Measurements from ENCODE around the gene ITK. TPM values are rescaled to one million over a fixed set of nuclear protein-coding genes. Genes with fewer than 3 reads are reported as not detected.
"Not testable (repeated sequence)": the region's sequence is repeated elsewhere in the genome, so short reads cannot be mapped to it uniquely, and the experiment has no call there.

Gene ITK
- total RNA-seq, 3 donors from 2014 or later = 227 to 260 (median 249) TPM

DNA sequence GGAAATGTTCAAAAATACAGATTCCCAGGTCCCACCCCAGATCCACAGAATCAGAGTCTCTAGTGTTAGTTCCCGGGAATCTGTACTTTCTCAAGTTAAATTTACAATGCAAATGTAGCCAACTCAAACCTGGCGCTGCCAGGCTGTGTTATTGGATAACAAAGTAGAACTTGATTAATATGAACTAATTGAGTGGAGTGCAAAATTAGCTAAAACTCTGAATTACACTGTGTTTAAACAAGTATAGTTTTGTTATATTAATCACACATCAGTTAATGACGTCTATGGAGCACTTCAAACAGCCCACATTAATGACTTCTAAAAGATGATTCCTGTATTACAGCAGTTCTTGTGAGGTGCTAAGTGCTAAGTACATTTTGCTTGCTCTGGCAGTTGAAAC, 52.9 kb downstream of the ITK start:
- peak; percentile 85 to 86 for ATAC-seq
- H3K4me3 Mint-ChIP-seq = no peak overlapping the region
- no peaks in the 10 kb centered on the region for H3K27me3 Mint-ChIP-seq (ENCODE audit: low read depth)
- H3K9me3 Mint-ChIP-seq = no peaks in the 10 kb centered on the region
- peaks cover 52% of the 10 kb centered on the region for H3K36me3 Mint-ChIP-seq (ENCODE audit: insufficient read depth)
- H3K4me1 Mint-ChIP-seq (ENCODE audit: low read depth) = peaks cover 62% of the 10 kb centered on the region
- DNase-seq = no peak

DNA sequence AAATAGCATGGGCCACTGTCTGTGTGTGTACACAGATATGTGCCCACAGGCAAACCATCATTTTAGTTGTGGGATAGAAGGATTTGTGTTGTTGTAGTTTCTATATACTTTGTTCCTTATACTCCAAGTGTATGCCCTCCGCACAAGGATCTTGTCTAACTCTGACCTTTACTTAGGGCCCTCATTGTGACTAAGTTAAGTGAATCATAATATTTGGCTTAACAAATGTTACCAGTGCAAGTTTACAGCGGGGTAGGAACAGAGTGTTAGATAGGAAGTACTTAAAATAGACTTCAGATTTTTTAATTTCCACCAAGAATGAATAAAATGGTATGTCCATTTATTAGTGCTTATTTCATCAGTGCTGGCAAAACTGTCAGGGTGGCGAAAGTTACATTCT, 55.8 kb downstream of the ITK start:
- Mint-ChIP-seq H3K4me3 (no peak overlapping the region), H3K36me3 (ENCODE audit: insufficient read depth) (peaks cover 70% of the 10 kb centered on the region), H3K4me1 (ENCODE audit: low read depth) (peaks cover 55% of the 10 kb centered on the region), H3K27me3 (ENCODE audit: low read depth) (no peaks in the 10 kb centered on the region), H3K9me3 (no peaks in the 10 kb centered on the region)
- ATAC-seq (no peak), DNase-seq (no peak)

DNA sequence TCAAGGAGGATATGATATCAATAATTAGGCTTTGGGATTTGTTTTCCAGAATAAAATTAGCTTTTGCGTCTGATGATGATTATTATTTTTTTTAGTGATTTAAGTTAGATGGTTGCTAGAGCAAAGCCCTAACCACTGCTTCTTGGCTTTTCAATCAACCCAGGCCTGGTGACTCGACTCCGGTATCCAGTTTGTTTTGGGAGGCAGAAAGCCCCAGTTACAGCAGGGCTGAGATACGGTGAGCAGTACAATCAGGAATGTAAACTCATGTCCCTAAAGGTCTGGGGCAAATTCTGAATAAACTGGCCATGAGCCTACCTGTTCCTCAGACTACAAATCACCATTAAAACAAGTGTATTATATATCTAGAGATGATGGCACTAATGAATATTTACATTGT, 60.8 kb downstream of the ITK start:
- H3K27me3 Mint-ChIP-seq (ENCODE audit: low read depth) = no peaks in the 10 kb centered on the region
- H3K9me3 Mint-ChIP-seq = no peaks in the 10 kb centered on the region
- H3K4me1 Mint-ChIP-seq (ENCODE audit: low read depth) = peaks cover 49% of the 10 kb centered on the region
- no peak overlapping the region for H3K4me3 Mint-ChIP-seq
- DNase-seq = no peak
- no peak for ATAC-seq
- H3K36me3 Mint-ChIP-seq (ENCODE audit: insufficient read depth) = peaks cover 76% of the 10 kb centered on the region

DNA sequence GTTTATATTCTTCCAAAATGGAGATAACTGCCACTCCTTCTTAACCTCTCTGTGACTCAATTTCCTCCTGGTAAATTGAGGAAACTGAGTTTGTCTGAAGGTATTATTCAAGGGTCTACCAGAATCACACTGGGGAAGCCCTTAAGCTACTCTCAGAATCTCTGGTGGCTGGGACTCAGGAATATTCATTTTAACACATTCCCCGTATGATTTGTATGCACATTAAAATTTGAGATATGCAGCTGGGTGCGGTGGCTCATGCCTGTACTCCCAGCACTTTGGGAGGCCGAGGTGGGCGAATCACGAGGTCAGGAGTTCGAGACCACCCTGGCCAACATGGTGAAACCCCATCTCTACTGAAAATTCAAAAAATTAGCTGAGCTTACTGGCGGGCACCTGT, 64.1 kb downstream of the ITK start:
- Mint-ChIP-seq H3K36me3 (ENCODE audit: insufficient read depth) (peaks cover 82% of the 10 kb centered on the region), H3K4me1 (ENCODE audit: low read depth) (peaks cover 70% of the 10 kb centered on the region)
- ATAC-seq; H3K4me3 Mint-ChIP-seq; DNase-seq; H3K9me3 Mint-ChIP-seq; H3K27me3 Mint-ChIP-seq (ENCODE audit: low read depth): not testable (repeated sequence)

DNA sequence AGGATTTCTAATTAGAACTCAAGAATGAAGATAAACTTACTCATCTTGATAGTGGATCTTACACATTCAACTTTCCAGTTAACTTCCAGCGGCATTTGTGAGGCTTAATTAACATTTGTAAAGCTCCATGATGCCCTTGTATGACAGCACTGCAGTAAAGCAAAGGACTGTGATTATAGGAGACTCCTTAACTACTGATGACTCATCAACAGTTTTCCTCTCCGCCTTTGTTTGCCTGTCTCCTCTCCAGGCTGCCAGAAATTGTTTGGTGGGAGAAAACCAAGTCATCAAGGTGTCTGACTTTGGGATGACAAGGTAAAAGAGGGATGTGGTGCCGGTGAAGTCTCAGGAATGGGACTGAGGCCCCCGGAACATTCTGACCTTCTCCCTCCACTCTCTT, 64.8 kb downstream of the ITK start:
- H3K4me3 Mint-ChIP-seq = no peak overlapping the region
- peaks cover 79% of the 10 kb centered on the region for H3K36me3 Mint-ChIP-seq (ENCODE audit: insufficient read depth)
- ATAC-seq (no peak), DNase-seq (no peak)
- no peaks in the 10 kb centered on the region for H3K9me3 Mint-ChIP-seq
- no peaks in the 10 kb centered on the region for H3K27me3 Mint-ChIP-seq (ENCODE audit: low read depth)
- peaks cover 74% of the 10 kb centered on the region for H3K4me1 Mint-ChIP-seq (ENCODE audit: low read depth)

DNA sequence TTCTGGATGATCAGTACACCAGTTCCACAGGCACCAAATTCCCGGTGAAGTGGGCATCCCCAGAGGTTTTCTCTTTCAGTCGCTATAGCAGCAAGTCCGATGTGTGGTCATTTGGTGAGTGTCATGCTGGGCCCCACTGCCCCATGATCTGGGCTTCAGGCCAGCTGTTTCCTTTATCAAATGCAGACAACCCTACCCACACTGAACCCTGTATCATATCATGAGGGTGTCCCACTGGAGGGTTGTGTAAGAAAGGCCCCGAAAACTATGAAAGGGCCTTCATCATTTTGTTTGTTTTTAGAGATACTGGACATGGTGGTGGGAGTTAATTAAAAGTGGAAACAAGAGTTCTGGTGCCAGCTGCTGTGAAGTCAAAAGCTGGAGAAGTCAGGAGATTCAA, 65.2 kb downstream of the ITK start:
- DNase-seq = no peak
- Mint-ChIP-seq H3K9me3 (no peaks in the 10 kb centered on the region), H3K4me3 (no peak overlapping the region), H3K27me3 (ENCODE audit: low read depth) (no peaks in the 10 kb centered on the region), H3K4me1 (ENCODE audit: low read depth) (peaks cover 78% of the 10 kb centered on the region), H3K36me3 (ENCODE audit: insufficient read depth) (peaks cover 81% of the 10 kb centered on the region)
- ATAC-seq = no peak

DNA sequence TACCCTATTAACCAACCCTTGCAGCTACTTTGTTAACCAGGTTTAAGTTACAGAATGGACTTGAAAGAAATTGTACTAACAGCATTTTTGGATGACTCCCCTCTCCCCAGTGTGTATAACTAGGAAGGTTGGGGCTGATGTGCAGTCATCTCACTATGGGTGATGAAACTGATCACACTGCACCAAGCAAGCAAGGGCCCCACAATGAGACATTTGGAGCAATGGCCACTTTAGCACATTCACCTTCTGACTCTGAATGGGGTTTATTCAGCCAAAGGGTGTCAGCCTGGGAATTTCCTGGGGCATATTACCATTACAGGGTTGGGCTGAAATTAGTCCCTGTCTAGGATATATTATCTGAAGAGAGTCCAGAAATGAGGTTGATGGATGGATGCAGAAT, 66.6 kb downstream of the ITK start:
- Mint-ChIP-seq H3K36me3 (ENCODE audit: insufficient read depth) (peaks cover 79% of the 10 kb centered on the region), H3K4me1 (ENCODE audit: low read depth) (peaks cover 89% of the 10 kb centered on the region), H3K4me3 (no peak overlapping the region), H3K9me3 (no peaks in the 10 kb centered on the region), H3K27me3 (ENCODE audit: low read depth) (no peaks in the 10 kb centered on the region)
- ATAC-seq (peak; percentile 90 to 91), DNase-seq (no peak)

DNA sequence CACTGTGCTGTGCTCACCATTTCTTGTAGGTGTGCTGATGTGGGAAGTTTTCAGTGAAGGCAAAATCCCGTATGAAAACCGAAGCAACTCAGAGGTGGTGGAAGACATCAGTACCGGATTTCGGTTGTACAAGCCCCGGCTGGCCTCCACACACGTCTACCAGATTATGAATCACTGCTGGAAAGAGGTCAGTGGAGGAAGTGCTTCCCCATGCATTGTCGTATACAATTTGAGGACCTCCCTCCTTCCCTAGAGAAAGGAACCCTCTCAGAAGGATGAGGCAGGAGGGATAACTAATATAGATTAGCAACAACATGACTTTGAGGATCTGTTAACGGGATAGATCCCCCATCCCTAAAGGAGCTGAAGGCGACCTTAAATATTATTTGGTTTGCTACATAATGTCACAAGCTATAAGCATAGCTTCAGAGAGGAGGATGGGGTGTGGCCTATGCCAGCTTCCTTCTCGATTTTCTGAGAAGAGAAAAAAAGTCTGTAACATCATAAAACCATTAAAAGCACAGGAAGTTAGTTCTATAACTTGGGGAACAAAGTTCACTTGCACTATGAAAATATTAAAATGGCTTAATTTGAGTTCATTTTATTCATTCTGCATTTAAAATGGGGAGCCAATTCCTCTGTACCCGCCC, 68.3 kb downstream of the ITK start:
- no peak for ATAC-seq
- Mint-ChIP-seq H3K4me3 (peak overlapping the region; percentile 58), H3K9me3 (no peaks in the 10 kb centered on the region), H3K36me3 (ENCODE audit: insufficient read depth) (peaks cover 82% of the 10 kb centered on the region), H3K4me1 (ENCODE audit: low read depth) (peaks cover 94% of the 10 kb centered on the region), H3K27me3 (ENCODE audit: low read depth) (no peaks in the 10 kb centered on the region)
- DNase-seq = no peak

DNA sequence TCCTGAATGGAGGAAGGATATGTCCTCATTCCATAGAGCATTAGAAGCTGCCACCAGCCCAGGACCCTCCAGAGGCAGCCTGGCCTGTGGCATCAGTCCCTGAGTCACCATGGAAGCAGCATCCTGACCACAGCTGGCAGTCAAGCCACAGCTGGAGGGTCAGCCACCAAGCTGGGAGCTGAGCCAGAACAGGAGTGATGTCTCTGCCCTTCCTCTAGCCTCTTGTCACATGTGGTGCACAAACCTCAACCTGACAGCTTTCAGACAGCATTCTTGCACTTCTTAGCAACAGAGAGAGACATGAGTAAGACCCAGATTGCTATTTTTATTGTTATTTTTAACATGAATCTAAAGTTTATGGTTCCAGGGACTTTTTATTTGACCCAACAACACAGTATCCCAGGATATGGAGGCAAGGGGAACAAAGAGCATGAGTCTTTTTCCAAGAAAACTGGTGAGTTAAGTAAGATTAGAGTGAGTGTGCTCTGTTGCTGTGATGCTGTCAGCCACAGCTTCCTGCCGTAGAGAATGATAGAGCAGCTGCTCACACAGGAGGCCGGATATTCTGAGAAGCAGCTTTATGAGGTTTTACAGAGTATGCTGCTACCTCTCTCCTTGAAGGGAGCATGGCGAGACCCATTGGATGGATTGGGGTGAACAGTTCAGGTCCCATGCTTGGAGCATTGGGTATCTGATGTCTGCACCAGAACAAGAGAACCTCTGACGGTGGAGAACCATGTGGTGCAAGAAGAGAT, 72.2 kb downstream of the ITK start:
- Mint-ChIP-seq H3K9me3 (no peaks in the 10 kb centered on the region), H3K4me1 (ENCODE audit: low read depth) (peaks cover 99% of the 10 kb centered on the region), H3K36me3 (ENCODE audit: insufficient read depth) (peaks cover 67% of the 10 kb centered on the region), H3K27me3 (ENCODE audit: low read depth) (no peaks in the 10 kb centered on the region), H3K4me3 (peak overlapping the region; percentile 46)
- peak; percentile 79 to 83 for ATAC-seq
- DNase-seq = peak; percentile 44

DNA sequence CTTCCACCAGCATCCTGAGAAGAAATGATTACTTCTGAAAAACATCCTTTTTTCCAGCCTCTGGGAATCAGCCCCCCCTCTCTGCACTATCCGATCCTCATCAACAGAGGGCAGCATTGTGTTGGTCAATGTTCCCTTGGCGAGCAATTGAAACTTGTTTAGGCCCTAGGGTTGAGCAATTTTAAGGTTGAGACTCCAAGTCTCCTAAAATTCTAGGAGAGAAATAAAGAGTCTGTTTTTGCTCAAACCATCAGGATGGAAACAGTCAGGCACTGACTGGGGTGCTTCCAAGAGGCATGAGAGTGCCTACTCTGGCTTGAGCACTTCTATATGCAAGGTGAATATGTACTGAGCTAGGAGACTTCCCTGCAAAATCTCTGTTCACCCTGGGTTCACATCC, 72.9 kb downstream of the ITK start:
- Mint-ChIP-seq H3K27me3 (ENCODE audit: low read depth) (no peaks in the 10 kb centered on the region), H3K36me3 (ENCODE audit: insufficient read depth) (peaks cover 62% of the 10 kb centered on the region), H3K9me3 (no peaks in the 10 kb centered on the region), H3K4me3 (peak overlapping the region; percentile 0), H3K4me1 (ENCODE audit: low read depth) (peaks cover 95% of the 10 kb centered on the region)
- no peak for DNase-seq
- ATAC-seq = no peak

DNA sequence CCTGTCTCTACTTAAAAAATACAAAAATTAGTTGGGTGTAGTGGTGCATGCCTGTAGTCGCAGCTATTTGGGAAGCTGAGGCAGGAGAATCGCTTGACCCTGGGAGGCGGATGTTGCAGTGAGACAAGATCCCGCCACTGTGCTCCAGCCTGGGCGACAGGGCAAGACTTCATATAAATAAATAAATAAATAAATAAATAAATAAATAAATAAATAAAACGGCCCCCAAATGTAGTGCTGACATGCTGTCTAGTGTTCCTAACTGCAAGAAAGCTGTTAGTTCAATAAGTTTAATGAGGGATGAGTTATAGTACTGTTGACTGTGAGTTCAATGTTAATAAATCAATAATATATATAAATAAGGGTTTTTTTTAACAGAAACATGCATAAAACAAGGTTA, 77.8 kb downstream of the ITK start:
- Mint-ChIP-seq H3K27me3 (ENCODE audit: low read depth) (no peaks in the 10 kb centered on the region), H3K4me3 (no peak overlapping the region), H3K36me3 (ENCODE audit: insufficient read depth) (peaks cover 25% of the 10 kb centered on the region), H3K9me3 (no peaks in the 10 kb centered on the region), H3K4me1 (ENCODE audit: low read depth) (peaks cover 80% of the 10 kb centered on the region)
- DNase-seq (no peak), ATAC-seq (no peak)

DNA sequence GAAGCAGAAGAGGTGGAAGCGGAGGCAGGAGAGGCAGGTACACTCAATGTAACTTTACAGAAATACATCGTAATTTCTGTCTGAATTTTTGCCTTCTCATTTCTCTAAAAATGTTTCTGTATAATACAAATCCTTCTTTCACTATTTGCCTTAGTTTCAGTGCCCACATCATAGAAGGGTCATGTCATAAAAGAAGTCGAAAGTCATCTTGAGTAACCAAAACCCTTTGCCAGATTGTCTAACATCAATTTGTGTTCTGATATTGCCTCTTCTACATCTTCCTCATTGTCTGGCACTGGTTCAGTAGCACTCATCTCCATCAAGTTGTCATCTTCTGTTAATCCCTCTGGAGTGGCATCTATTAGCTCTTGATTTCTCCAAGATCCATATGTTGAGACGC, 79.1 kb downstream of the ITK start:
- Mint-ChIP-seq H3K36me3 (ENCODE audit: insufficient read depth) (peaks cover 18% of the 10 kb centered on the region), H3K4me1 (ENCODE audit: low read depth) (peaks cover 80% of the 10 kb centered on the region), H3K4me3 (no peak overlapping the region), H3K9me3 (no peaks in the 10 kb centered on the region), H3K27me3 (ENCODE audit: low read depth) (no peaks in the 10 kb centered on the region)
- DNase-seq (no peak), ATAC-seq (peak; percentile 52 to 69)

DNA sequence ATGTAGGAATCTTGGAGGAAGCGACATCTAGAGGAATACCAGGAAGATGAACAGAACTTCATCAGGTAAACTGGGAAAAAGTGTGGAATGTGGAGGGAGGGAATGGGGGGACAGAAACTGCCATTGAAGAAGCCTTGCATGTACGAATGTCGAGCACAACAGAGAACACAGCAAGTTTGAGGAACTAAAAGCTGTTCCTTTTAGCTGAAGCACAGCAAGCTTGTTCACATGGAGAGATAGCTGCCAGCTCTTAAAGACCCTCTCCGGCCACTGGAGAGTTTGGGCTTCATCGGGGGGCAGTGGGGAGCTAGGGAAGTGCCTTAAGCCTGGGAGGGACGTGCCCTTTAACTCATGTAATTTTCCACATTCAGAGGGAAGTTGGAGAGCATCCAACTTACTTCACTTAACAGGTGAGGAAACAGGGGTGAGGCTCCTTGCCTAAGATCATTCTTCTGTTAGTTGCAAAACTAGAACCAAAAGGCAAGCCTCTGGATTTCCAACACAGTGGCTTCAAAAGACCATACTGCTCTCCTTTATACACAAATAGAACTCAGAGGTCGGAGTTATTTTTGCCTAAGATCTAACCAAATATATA, 83.0 kb downstream of the ITK start:
- DNase-seq (no peak), ATAC-seq (no peak)
- no peak overlapping the region for H3K4me3 Mint-ChIP-seq
- H3K9me3 Mint-ChIP-seq = no peaks in the 10 kb centered on the region
- H3K36me3 Mint-ChIP-seq (ENCODE audit: insufficient read depth) = peaks cover 1% of the 10 kb centered on the region
- H3K4me1 Mint-ChIP-seq (ENCODE audit: low read depth) = peaks cover 75% of the 10 kb centered on the region
- no peaks in the 10 kb centered on the region for H3K27me3 Mint-ChIP-seq (ENCODE audit: low read depth)

DNA sequence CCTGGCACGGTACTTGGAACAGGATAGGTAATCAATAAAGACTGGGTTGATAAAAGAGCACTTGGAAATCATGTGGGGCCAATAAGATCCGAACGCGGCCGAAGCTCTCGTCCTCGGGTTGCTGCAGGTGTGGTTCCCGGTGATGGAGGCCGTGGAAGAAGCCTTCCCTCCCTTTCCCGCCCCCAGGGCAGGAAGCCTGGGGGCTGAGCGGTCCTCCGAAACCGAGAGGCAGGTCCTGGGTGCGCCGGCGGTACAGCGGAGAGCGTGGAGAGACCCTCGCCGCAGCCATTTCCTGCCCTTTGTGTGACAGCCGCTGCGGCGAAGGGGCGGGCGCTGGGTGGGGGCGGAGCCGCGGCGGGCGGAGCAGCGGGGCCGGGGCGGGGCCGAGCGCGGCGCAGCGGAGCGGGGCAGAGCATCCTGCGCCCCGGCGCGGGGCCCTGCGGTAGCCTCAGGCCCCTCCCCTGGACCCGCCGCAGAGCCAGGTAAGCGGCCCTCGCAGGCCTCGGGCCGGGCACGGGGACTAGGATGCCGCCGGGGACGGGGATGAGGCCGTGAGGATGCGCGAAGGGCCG, 85.2 kb downstream of the ITK start, which contains the start of gene CYFIP2:
TSS of gene CYFIP2 (plus strand) at position 410 of the 572 bp plus-strand sequence. CDS start 19,239 bp downstream, outside the sequence.
- H3K9me3 Mint-ChIP-seq = no peaks in the 10 kb centered on the region
- peaks cover 13% of the 10 kb centered on the region for H3K36me3 Mint-ChIP-seq (ENCODE audit: insufficient read depth)
- peak within 1 kb of the TSS; percentile 94 for H3K4me3 Mint-ChIP-seq
- DNase-seq (peak; percentile 77), ATAC-seq (peak; percentile 87 to 93)
- H3K4me1 Mint-ChIP-seq (ENCODE audit: low read depth) = peaks cover 75% of the 10 kb centered on the region
- no peaks in the 10 kb centered on the region for H3K27me3 Mint-ChIP-seq (ENCODE audit: low read depth)
